HepG2 (cell line): Measurements from ENCODE around the gene MSANTD4. TPM values are rescaled to one million over a fixed set of nuclear protein-coding genes. Genes with fewer than 3 reads are reported as not detected.

ENCODE experiments used
- CENPT ChIP-seq: sonication (generic); formaldehyde crosslinking; IDR thresholded peaks from 2 replicates; pipeline ENCODE4 v1.8.0; 2022; ENCODE audit warnings: low read depth, mild to moderate bottlenecking, moderate library complexity, missing genetic modification reagents
- EHMT2 ChIP-seq: fragments of 200-600 bp; sonication (generic); IDR thresholded peaks from 2 replicates; pipeline ENCODE4 v1.7.0; 2017; ENCODE audit warnings: antibody characterized with exemption, low read depth, low read length, borderline replicate concordance
- HES4 ChIP-seq: sonication (generic); formaldehyde crosslinking; IDR thresholded peaks from 2 replicates; pipeline ENCODE4 v1.9.0; 2021; ENCODE audit warnings: mild to moderate bottlenecking, missing genetic modification reagents, borderline replicate concordance
- HNF1B ChIP-seq: sonication (generic); formaldehyde crosslinking; IDR thresholded peaks from 2 replicates; pipeline ENCODE4 v1.5.1; 2020; ENCODE audit warnings: mild to moderate bottlenecking, moderate library complexity, missing genetic modification reagents
- HOMEZ ChIP-seq: IDR thresholded peaks from 2 replicates; pipeline ENCODE4 v1.6.1; 2016; ENCODE audit warnings: low read depth
- HOXA3 ChIP-seq: sonication (generic); formaldehyde crosslinking; IDR thresholded peaks from 2 replicates; pipeline ENCODE4 v1.5.0; 2020; ENCODE audit warnings: missing genetic modification reagents
- HOXD1 ChIP-seq: sonication (generic); formaldehyde crosslinking; IDR thresholded peaks from 2 replicates; pipeline ENCODE4 v1.5.0; 2020; ENCODE audit warnings: missing genetic modification reagents
- ISX ChIP-seq: sonication (generic); formaldehyde crosslinking; conservative IDR thresholded peaks from 2 replicates; pipeline ENCODE4 v1.5.0; 2020; ENCODE audit warnings: missing genetic modification reagents
- KAT8 ChIP-seq: IDR thresholded peaks from 2 replicates; pipeline ENCODE4 v1.6.1; 2016; ENCODE audit warnings: missing genetic modification reagents, missing compliant biosample characterization
- KLF13 ChIP-seq: sonication (generic); formaldehyde crosslinking; IDR thresholded peaks from 2 replicates; pipeline ENCODE4 v1.4.0; 2020; ENCODE audit warnings: mild to moderate bottlenecking, missing genetic modification reagents
- NCOA2 ChIP-seq: sonication (generic); formaldehyde crosslinking; IDR thresholded peaks from 2 replicates; pipeline ENCODE4 v1.8.0; 2022; ENCODE audit warnings: inconsistent platforms
- ONECUT2 ChIP-seq: sonication (generic); formaldehyde crosslinking; IDR thresholded peaks from 2 replicates; pipeline ENCODE4 v1.4.0; 2020; ENCODE audit warnings: missing genetic modification reagents
- PITX1 ChIP-seq: sonication (generic); formaldehyde crosslinking; IDR thresholded peaks from 2 replicates; pipeline ENCODE4 v1.5.1; 2020; ENCODE audit warnings: mild to moderate bottlenecking, missing genetic modification reagents
- POLR2AphosphoS5 ChIP-seq: IDR thresholded peaks from 2 replicates; pipeline ENCODE4 v1.6.1; 2012; ENCODE audit warnings: low read depth, low read length
- RBM22 ChIP-seq: fragments of 200-400 bp; formaldehyde crosslinking; optimal IDR thresholded peaks from 2 replicates; pipeline ENCODE3; 2017; ENCODE audit warnings: mild to moderate bottlenecking, low read length, moderate library complexity
- SP5 ChIP-seq: IDR thresholded peaks from 2 replicates; pipeline ENCODE4 v1.6.1; 2016; ENCODE audit warnings: low read depth, borderline replicate concordance
- YEATS4 ChIP-seq: sonication (generic); formaldehyde crosslinking; IDR thresholded peaks from 2 replicates; pipeline ENCODE4 v1.4.0; 2020; ENCODE audit warnings: missing genetic modification reagents, borderline replicate concordance
- ZFP91 ChIP-seq: sonication (generic); formaldehyde crosslinking; IDR thresholded peaks from 2 replicates; pipeline ENCODE4 v1.9.0; 2022; ENCODE audit warnings: missing genetic modification reagents, mild to moderate bottlenecking, borderline replicate concordance
- ZFX ChIP-seq: sonication (generic); formaldehyde crosslinking; IDR thresholded peaks from 2 replicates; pipeline ENCODE4 v1.4.0; 2020; ENCODE audit warnings: mild to moderate bottlenecking, low read depth, missing genetic modification reagents, moderate library complexity
- ZNF3 ChIP-seq: IDR thresholded peaks from 2 replicates; pipeline ENCODE4 v1.7.0; 2017; ENCODE audit warnings: inconsistent platforms
- ZNF446 ChIP-seq: sonication (generic); formaldehyde crosslinking; IDR thresholded peaks from 2 replicates; pipeline ENCODE4 v1.5.0; 2020; ENCODE audit warnings: mild to moderate bottlenecking, missing genetic modification reagents
- ZNF558 ChIP-seq: sonication (generic); formaldehyde crosslinking; IDR thresholded peaks from 2 replicates; pipeline ENCODE4 v1.9.0; 2022; ENCODE audit warnings: mild to moderate bottlenecking, missing genetic modification reagents, borderline replicate concordance
- ZNF629 ChIP-seq: sonication (generic); formaldehyde crosslinking; conservative IDR thresholded peaks from 2 replicates; pipeline ENCODE4 v1.5.0; 2020; ENCODE audit warnings: missing genetic modification reagents
- ZNF639 ChIP-seq: conservative IDR thresholded peaks from 2 replicates; pipeline ENCODE4 v1.6.1; 2018; ENCODE audit warnings: missing genetic modification reagents
- ZNF740 ChIP-seq: sonication (generic); formaldehyde crosslinking; IDR thresholded peaks from 2 replicates; pipeline ENCODE4 v1.4.0; 2020; ENCODE audit warnings: missing genetic modification reagents
- polyA plus RNA-seq, 8 experiments: library from polyadenylated mRNA; depleted of rRNA in 3 of 8; stranded (reverse) in 7 of 8; unstranded in 1 of 8; fragments of >200 nt; fragmentation: Illumina TruSeq in 4 of 8; extraction: Trizol in 4 of 8; gene quantifications; 2 replicates each; pipeline versions ENCODE4 v1.2.1 to v1.2.3, GENCODE V29; 2011 to 2016; ENCODE audit warnings: low read depth in 4 of 8, missing spikeins in 1 of 8, mixed read lengths in 1 of 8; ENCODE audit not compliant: insufficient read depth in 1 of 8
- total RNA-seq, 5 experiments: library from RNA; depleted of rRNA; stranded (reverse); fragments of >200 nt; fragmentation: Illumina TruSeq; extraction: Trizol; gene quantifications; 2 replicates each; pipeline ENCODE4 v1.2.3, GENCODE V29; 2016; ENCODE audit warnings: low read depth in 1 of 5

The MSANTD4 gene
- total and polyA plus RNA-seq, 2 of the 13 experiments (the other 11 are each of a cell fraction or from before 2014, with no cell fraction given): 4.4 to 15.7 TPM

GRCh38 chr11:106021967-106022794 lies at the start of gene MSANTD4 (continued):
- TF ChIP-seq ZFP91 (CRISPR knock-in tag) (peak; percentile 49; the same call in 1 of the 2 replicates), KLF13 (CRISPR knock-in tag) (no peak), YEATS4 (CRISPR knock-in tag) (peak; percentile 74), ZNF558 (CRISPR knock-in tag) (0 out of 2 replicates have a peak, but pooled peaks have one; percentile 31), EHMT2 (no peak; the same call in 1 of the 2 replicates), HOXA3 (CRISPR knock-in tag) (peak; percentile 79), ZNF629 (CRISPR knock-in tag) (no peak), SP5 (CRISPR knock-in tag) (peak; percentile 11; the same call in 1 of the 2 replicates), ZNF639 (no peak), CENPT (CRISPR knock-in tag) (no peak), POLR2AphosphoS5 (peak; percentile 53), HOMEZ (CRISPR knock-in tag) (peak; percentile 98), ZNF3 (CRISPR knock-in tag) (no peak), HES4 (CRISPR knock-in tag) (peak; percentile 59; the same call in 1 of the 2 replicates), NCOA2 (CRISPR knock-in tag) (peak; percentile 15; the same call in 1 of the 2 replicates), ISX (no peak), KAT8 (CRISPR knock-in tag) (peak; percentile 91), HOXD1 (no peak), ZNF446 (CRISPR knock-in tag) (no peak), ONECUT2 (CRISPR knock-in tag) (no peak), RBM22 (no peak), ZNF740 (CRISPR knock-in tag) (no peak), HNF1B (no peak), ZFX (CRISPR knock-in tag) (peak; percentile 65; the same call in 1 of the 2 replicates), PITX1 (CRISPR knock-in tag) (peak; percentile 59; the same call in 1 of the 2 replicates)
